Measurements from ENCODE around the gene MMP24. TPM values are rescaled to one million over a fixed set of nuclear protein-coding genes. Genes with fewer than 3 reads are reported as not detected.
A peak's percentile ranks its signal among the peaks of the same experiment; 100 is the strongest.

MMP24 gene
- total and polyA plus RNA-seq, 4 donors = 0.09 to 0.75 (median 0.42) TPM

- H3K4me3 ChIP-seq (ENCODE audit: low read depth in 1 of 3, low read length in 3 of 3) = no peak overlapping the region
- no peaks in the 10 kb centered on the region for H3K27me3 ChIP-seq (ENCODE audit: control insufficient read depth in 4 of 4, insufficient read depth in 4 of 4, low read length in 3 of 4)
- 72% methylated on average over 11 of the region's 11 CpGs for WGBS
- H3K9me3 ChIP-seq (ENCODE audit: control insufficient read depth in 4 of 4, low read length in 3 of 4) = no peaks in the 10 kb centered on the region
- no peak overlapping the region for H3K27ac ChIP-seq (ENCODE audit: low read depth in 1 of 2, low read length in 2 of 2)
- peaks cover 0 to 6% (median 0%) of the 10 kb centered on the region in 4 donors for H3K36me3 ChIP-seq (ENCODE audit: control insufficient read depth in 4 of 4, insufficient read depth in 3 of 4, low read depth in 1 of 4, low read length in 3 of 4)
- H3K9ac ChIP-seq (ENCODE audit: low read depth in 1 of 2, low read length in 2 of 2) = no peak overlapping the region
- TF ChIP-seq NR2F2 (IDR thresholded peaks at IDR 0.05) (no peak), ATF3 (IDR thresholded peaks at IDR 0.05) (no peak), MAX (IDR thresholded peaks at IDR 0.05) (no peak), RAD21 (IDR thresholded peaks at IDR 0.05) (no peak)
- DNase-seq (ENCODE audit: low spot score) = no peak
- H3K4me1 ChIP-seq (ENCODE audit: control insufficient read depth in 4 of 4, insufficient read depth in 4 of 4, low read length in 3 of 4) = peaks cover 0 to 22% (median 17%) of the 10 kb centered on the region in 4 donors
Observed at GRCh38 chr20:35303382-35303734, 76.9 kb downstream of the MMP24 start.

GRCh38 chr20:35303735-35304491 lies 77.4 kb downstream of the MMP24 start:
- WGBS = 27% methylated on average over 18 of the region's 18 CpGs
- Histone ChIP-seq H3K9ac (ENCODE audit: low read depth in 1 of 2, low read length in 2 of 2) (no peak overlapping the region), H3K27me3 (ENCODE audit: control insufficient read depth in 4 of 4, insufficient read depth in 4 of 4, low read length in 3 of 4) (no peaks in the 10 kb centered on the region), H3K36me3 (ENCODE audit: control insufficient read depth in 4 of 4, insufficient read depth in 3 of 4, low read depth in 1 of 4, low read length in 3 of 4) (peaks cover 0 to 6% (median 0%) of the 10 kb centered on the region in 4 donors), H3K4me3 (ENCODE audit: low read depth in 1 of 3, low read length in 3 of 3) (no peak overlapping the region), H3K4me1 (ENCODE audit: control insufficient read depth in 4 of 4, insufficient read depth in 4 of 4, low read length in 3 of 4) (peaks cover 0 to 25% (median 19%) of the 10 kb centered on the region in 4 donors), H3K9me3 (ENCODE audit: control insufficient read depth in 4 of 4, low read length in 3 of 4) (no peaks in the 10 kb centered on the region), H3K27ac (ENCODE audit: low read depth in 1 of 2, low read length in 2 of 2) (no peak overlapping the region)
- TF ChIP-seq, protein P1, sequence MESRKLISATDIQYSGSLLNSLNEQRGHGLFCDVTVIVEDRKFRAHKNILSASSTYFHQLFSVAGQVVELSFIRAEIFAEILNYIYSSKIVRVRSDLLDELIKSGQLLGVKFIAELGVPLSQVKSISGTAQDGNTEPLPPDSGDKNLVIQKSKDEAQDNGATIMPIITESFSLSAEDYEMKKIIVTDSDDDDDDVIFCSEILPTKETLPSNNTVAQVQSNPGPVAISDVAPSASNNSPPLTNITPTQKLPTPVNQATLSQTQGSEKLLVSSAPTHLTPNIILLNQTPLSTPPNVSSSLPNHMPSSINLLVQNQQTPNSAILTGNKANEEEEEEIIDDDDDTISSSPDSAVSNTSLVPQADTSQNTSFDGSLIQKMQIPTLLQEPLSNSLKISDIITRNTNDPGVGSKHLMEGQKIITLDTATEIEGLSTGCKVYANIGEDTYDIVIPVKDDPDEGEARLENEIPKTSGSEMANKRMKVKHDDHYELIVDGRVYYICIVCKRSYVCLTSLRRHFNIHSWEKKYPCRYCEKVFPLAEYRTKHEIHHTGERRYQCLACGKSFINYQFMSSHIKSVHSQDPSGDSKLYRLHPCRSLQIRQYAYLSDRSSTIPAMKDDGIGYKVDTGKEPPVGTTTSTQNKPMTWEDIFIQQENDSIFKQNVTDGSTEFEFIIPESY (IDR thresholded peaks at IDR 0.05) = no peak
- TF ChIP-seq EGR1 (IDR thresholded peaks at IDR 0.05; ENCODE audit: low read depth in 2 of 2) (no peak), NR2F2 (IDR thresholded peaks at IDR 0.05) (no peak), SP1 (IDR thresholded peaks at IDR 0.05) (no peak), CTCF (IDR thresholded peaks at IDR 0.05; ENCODE audit: low read depth, low read length, missing input control) (peak; percentile 91), HNF4A (conservative IDR thresholded peaks at IDR 0.05) (no peak), RAD21 (IDR thresholded peaks at IDR 0.05) (peak; percentile 97 to 99), FOXA2 (IDR thresholded peaks at IDR 0.05) (no peak)
- TF ChIP-seq, protein P2, sequence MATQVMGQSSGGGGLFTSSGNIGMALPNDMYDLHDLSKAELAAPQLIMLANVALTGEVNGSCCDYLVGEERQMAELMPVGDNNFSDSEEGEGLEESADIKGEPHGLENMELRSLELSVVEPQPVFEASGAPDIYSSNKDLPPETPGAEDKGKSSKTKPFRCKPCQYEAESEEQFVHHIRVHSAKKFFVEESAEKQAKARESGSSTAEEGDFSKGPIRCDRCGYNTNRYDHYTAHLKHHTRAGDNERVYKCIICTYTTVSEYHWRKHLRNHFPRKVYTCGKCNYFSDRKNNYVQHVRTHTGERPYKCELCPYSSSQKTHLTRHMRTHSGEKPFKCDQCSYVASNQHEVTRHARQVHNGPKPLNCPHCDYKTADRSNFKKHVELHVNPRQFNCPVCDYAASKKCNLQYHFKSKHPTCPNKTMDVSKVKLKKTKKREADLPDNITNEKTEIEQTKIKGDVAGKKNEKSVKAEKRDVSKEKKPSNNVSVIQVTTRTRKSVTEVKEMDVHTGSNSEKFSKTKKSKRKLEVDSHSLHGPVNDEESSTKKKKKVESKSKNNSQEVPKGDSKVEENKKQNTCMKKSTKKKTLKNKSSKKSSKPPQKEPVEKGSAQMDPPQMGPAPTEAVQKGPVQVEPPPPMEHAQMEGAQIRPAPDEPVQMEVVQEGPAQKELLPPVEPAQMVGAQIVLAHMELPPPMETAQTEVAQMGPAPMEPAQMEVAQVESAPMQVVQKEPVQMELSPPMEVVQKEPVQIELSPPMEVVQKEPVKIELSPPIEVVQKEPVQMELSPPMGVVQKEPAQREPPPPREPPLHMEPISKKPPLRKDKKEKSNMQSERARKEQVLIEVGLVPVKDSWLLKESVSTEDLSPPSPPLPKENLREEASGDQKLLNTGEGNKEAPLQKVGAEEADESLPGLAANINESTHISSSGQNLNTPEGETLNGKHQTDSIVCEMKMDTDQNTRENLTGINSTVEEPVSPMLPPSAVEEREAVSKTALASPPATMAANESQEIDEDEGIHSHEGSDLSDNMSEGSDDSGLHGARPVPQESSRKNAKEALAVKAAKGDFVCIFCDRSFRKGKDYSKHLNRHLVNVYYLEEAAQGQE (IDR thresholded peaks at IDR 0.05) = peak; percentile 22
- DNase-seq (ENCODE audit: low spot score) = peak; percentile 75

Data from liver (tissue), 9 donors.